GM11168 (cell line): ENCODE data around the gene PPP1R12B.
"Not testable (repeated sequence)": the region's sequence is repeated elsewhere in the genome, so short reads cannot be mapped to it uniquely, and the experiment has no call there.

Experiments
- in situ Hi-C: fragments of 300-500 bp; cut with MboI; formaldehyde crosslinking; loops from one replicate; pipeline ENCODE4 v1.12.0; 2022; ENCODE audit warnings: low sequenced_read_pairs; ENCODE audit not compliant: unreplicated experiment

Gene PPP1R12B

DNA sequence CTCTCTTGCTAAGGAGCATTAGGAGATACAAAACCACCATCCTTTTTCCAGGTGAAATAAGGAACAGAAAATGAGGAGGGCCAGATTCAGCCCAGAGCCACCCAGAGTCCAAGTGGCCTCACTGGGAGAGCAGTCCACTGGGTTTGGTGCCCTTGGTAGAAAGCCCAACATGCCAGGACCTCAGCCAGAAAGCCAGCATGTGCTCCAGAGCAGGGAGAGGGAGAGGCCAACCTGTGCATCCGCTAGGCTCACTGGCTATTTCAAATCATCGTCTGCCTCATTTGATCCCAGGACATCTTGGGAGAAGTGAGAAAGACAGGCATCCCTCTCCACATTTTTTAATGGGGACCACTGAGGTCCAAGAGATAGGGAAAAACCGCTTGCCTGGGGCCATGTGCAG lies 287.7 kb downstream of the PPP1R12B start:
- in situ Hi-C loops = not testable (repeated sequence)

DNA sequence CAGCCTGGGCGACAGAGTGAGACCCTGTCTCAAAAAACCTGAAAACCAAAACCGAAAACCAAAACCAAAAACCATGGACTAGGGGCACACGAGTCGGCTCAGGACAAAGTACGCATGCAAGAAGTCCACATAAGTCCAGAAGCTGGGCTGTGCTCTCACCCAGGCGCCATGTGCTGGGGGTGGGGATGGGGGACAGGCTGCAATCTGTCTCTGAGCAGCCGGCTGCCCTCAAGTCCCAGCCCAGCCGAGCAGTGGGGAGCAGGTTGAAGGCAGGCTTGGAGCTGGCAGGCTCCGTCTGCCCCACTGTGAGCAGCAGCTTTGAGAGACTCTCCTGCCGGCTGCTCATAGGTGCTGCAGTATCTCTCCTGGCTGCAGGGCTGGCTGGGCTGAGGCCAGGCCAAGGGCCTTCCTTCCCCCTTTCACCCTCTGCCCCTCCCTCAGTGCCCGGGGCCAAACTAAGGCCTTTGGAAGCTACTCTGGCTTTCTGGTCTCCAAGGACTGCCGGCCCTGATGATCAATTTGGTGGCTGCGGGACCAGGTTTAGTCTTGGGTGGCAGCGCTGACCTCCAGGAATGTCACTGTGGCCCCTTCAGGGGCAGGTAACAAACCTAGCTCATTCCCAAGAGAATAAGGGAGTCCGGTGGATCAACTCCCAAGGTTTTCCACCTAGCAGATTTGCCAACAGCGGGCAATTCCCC lies 289.0 kb downstream of the PPP1R12B start:
- in situ Hi-C loops = not testable (repeated sequence)

DNA sequence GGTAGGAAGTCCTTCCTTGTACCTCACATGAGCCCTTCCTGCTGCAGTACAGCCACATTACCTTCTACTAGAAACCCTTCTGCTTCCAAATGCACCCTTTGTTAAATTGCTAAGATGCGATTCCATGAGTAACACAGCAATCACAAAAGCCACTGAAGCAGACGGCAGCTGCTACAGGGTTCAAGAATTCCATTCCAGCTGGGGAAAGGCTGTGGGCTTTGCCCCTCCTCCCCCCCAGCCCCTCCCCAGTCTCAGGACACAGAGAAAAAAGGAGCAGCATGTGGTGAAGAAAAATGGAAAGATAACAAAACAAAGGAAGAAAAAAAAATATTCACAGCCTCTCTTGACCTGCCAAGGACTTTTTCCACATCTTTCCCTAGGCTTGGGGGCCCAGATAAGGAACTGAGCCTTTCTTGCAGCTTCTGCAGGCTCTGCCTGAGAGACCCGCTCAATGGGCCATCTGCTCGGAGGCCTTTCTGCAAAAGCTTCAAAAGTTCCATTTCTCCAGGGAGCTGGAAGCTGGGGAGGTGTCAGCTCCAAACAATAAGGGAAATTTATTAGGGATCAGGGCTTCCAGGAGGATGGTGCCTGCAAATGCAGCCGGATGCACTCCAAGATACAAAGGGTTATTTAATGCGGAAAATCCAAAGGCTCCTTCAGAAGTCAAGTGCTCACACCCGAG lies 289.7 kb downstream of the PPP1R12B start:
- in situ Hi-C loops = no loop called here

DNA sequence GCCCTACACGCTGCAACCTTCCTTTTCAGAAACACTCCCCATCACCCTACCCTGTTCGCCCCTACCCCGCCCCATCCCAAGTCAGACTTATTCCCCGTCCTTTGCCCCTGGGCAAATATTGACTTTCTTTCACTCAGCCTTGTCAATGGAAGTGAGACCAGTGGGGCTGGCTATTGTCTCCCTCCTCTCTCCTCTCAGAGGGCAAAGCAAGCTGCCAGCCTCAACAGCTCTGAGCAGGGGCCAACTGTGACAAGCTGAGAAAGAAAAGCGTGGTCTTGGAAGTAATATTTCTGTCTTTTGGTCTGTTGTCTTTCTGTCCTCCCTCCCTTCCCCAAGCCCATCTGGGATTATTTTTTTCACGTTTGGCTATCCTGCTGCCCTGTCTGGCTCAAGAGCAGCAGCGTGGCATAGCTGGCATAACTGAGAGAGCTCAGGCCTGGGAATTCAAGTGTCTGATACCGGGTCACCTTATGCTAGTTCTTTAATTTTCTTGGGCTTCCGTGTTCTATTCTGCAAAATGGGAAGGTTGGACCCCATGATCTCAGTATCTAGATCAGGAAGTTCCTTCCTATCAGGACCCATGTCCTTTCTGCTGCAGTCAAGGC lies 290.3 kb downstream of the PPP1R12B start:
- in situ Hi-C loops = not testable (repeated sequence)

DNA sequence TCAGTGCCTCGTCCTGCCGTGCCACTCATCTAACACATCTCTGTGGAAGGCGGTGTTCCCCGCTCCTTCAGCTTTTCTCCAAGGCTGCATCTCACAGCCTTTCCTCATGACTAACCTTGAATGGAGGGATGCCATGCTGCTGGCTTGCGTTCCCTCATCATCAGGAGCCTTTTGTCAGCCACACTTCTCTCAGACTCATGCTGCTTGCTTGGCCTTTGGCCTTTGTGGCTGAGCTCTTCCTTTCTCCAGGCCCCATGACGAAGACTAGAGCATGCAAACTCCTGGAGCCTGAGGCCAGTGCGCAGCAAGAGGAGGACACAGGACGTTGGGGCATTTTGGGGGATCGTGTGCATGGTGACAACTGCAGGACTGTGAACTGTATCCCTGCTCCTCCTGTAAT lies 291.0 kb downstream of the PPP1R12B start:
- in situ Hi-C loops = no loop called here

DNA sequence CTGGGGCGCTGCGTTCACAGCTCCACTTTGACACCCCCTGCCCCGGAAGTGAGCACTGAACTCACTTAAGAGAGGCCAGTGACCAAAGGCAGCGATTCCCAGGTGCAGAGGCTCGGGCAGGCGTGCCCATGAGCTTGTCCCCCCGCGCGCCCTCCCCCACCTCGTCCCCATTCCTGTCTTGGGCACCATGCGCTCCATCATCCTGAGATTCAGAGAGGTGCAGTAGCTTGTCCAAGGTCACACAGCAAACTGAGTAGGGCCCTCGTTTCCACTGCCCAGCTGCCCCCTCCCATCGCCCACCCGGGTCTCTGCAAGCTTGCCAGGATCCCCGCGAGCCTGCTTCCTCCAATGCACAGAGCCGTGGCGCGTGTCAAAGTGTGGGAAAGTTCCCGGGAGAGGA lies 293.7 kb downstream of the PPP1R12B start:
- in situ Hi-C loops = no loop called here
